HCT116 (cell line): ENCODE data around the gene TP53. TPM values are rescaled to one million over a fixed set of nuclear protein-coding genes. Genes with fewer than 3 reads are reported as not detected.
A peak's percentile ranks its signal among the peaks of the same experiment; 100 is the strongest.

Experiments
- ATAC-seq: fragments of 200-7000 bp; cut with Tn5 transposase; 2 replicates; pipeline ENCODE4 v1.9.1; 2020; ENCODE audit warnings: mild to moderate bottlenecking, moderate library complexity
- BruUV-seq: library from RNA; stranded (reverse); fragments of 400-500 nt; replicated peaks from 2 replicates; lab custom pipeline; 2021; lab: Mats Ljungman, UMichigan
- CTCF ChIA-PET: fragments of 300-600 bp; sonication (Branson Sonifier 250); formaldehyde crosslinking; loops from one replicate; lab custom pipeline; 2021; ENCODE audit warnings: antibody characterized with exemption; lab: Charles Lee
- POLR2A ChIA-PET: fragments of 300-600, 350-600 bp; sonication (Branson Sonifier 250); formaldehyde crosslinking; loops from one replicate; lab custom pipeline; 2021; ENCODE audit warnings: antibody characterized with exemption; lab: Charles Lee
- RAD21 ChIA-PET, 2 experiments: fragments of 300-600 bp; sonication (Branson Sonifier 250); formaldehyde crosslinking; loops; one replicate each; lab custom pipeline; 2023; ENCODE audit warnings: low total read pairs in 2 of 2; ENCODE audit not compliant: uncharacterized antibody in 2 of 2, unreplicated experiment in 2 of 2, low non-redundant PET in 1 of 2; lab: Charles Lee
- DNase-seq: peaks from one replicate; pipeline ENCODE4 v3.0.0-alpha.2; 2010; ENCODE audit warnings: low read depth, low spot score
- H2AFZ ChIP-seq: fragments of 200-600 bp; shearing (Covaris generic), sonication (generic); 2 replicates; pipeline ENCODE4 v1.6.1; 2017; ENCODE audit warnings: low read depth, mixed run types, mixed read lengths, antibody characterized with exemption, low read length; ENCODE audit not compliant: poor library complexity, severe bottlenecking
- H3K27ac ChIP-seq: 2 replicates; pipeline ENCODE4 v1.5.1; 2012; ENCODE audit warnings: low read depth, low read length
- H3K27me3 ChIP-seq: fragments of 200-600 bp; sonication (generic); 2 replicates; pipeline ENCODE4 v1.6.1; 2016; ENCODE audit warnings: mixed run types, low read length, mixed read lengths; ENCODE audit not compliant: insufficient read depth
- H3K36me3 ChIP-seq, 2 experiments: fragments of 200-500 bp in 1 of 2; fragments of 200-600 bp in 1 of 2; sonication (Bioruptor generic) in 1 of 2; sonication (generic) in 1 of 2; 2 replicates each; pipeline versions ENCODE4 v1.5.1 to v1.6.1; 2014 to 2016; ENCODE audit warnings: low read length in 2 of 2, inconsistent platforms in 1 of 2, mixed read lengths in 1 of 2, mixed run types in 1 of 2; ENCODE audit not compliant: insufficient read depth in 2 of 2, control insufficient read depth in 1 of 2
- H3K4me1 ChIP-seq, 2 experiments: fragments of 200-600 bp in 1 of 2; sonication (generic) in 1 of 2; 2 replicates each; pipeline versions ENCODE4 v1.5.1 to v1.6.1; 2012 to 2017; ENCODE audit warnings: low read length in 2 of 2, inconsistent platforms in 1 of 2, mild to moderate bottlenecking in 1 of 2, mixed read lengths in 1 of 2, mixed run types in 1 of 2, moderate library complexity in 1 of 2; ENCODE audit not compliant: insufficient read depth in 2 of 2, control insufficient read depth in 1 of 2
- H3K4me2 ChIP-seq: fragments of 200-600 bp; sonication (generic); 2 replicates; pipeline ENCODE4 v1.6.1; 2017; ENCODE audit warnings: mixed run types, low read length, mixed read lengths
- H3K4me3 ChIP-seq, 2 experiments: fragments of 200-600 bp in 1 of 2; sonication (generic) in 1 of 2; replicated peaks in 1 of 2; 2 replicates each; pipeline ENCODE4 v1.5.1; 2011 to 2016; ENCODE audit warnings: low read length in 2 of 2, control low read depth in 1 of 2, low read depth in 1 of 2, mild to moderate bottlenecking in 1 of 2, mixed read lengths in 1 of 2, mixed run types in 1 of 2
- H3K79me2 ChIP-seq: fragments of 200-600 bp; sonication (generic); 2 replicates; pipeline ENCODE4 v1.6.1; 2017; ENCODE audit warnings: mild to moderate bottlenecking, mixed run types, low read length, moderate library complexity, mixed read lengths; ENCODE audit not compliant: insufficient read depth
- H3K9ac ChIP-seq: fragments of 200-600 bp; sonication (generic); 2 replicates; pipeline ENCODE4 v1.6.1; 2016; ENCODE audit warnings: low read length, mixed read lengths
- H3K9me2 ChIP-seq: fragments of 200-600 bp; sonication (generic), shearing (Covaris generic); 2 replicates; pipeline ENCODE4 v1.6.1; 2017; ENCODE audit warnings: mixed run types, mild to moderate bottlenecking, moderate library complexity; ENCODE audit not compliant: insufficient read depth
- H3K9me3 ChIP-seq, 2 experiments: fragments of 200-500 bp in 1 of 2; fragments of 200-600 bp in 1 of 2; sonication (Bioruptor generic) in 1 of 2; sonication (generic) in 1 of 2; 2 replicates each; pipeline ENCODE4 v1.6.1; 2014 to 2017; ENCODE audit warnings: low read length in 2 of 2, mixed read lengths in 2 of 2, inconsistent platforms in 1 of 2, low read depth in 1 of 2, mild to moderate bottlenecking in 1 of 2, mixed run types in 1 of 2, moderate library complexity in 1 of 2; ENCODE audit not compliant: control insufficient read depth in 1 of 2, insufficient read depth in 1 of 2
- H4K20me1 ChIP-seq: fragments of 200-600 bp; sonication (generic), shearing (Covaris generic); 2 replicates; pipeline ENCODE4 v1.6.1; 2017; ENCODE audit warnings: mixed run types, mild to moderate bottlenecking, moderate library complexity; ENCODE audit not compliant: insufficient read depth
- ATF3 ChIP-seq: IDR thresholded peaks from 2 replicates; pipeline ENCODE4 v1.6.1; 2012
- CEBPB ChIP-seq: IDR thresholded peaks from 2 replicates; pipeline ENCODE4 v1.6.1; 2012; ENCODE audit warnings: low read depth
- CTCF ChIP-seq, 3 experiments: fragments of 200-600 bp in 1 of 3; sonication (generic) in 1 of 3; IDR thresholded peaks in 2 of 3; conservative IDR thresholded peaks in 1 of 3; 2 replicates each; pipeline ENCODE4 v1.5.1; 2012 to 2017; ENCODE audit warnings: low read depth in 2 of 3, low read length in 2 of 3, antibody characterized with exemption in 1 of 3, borderline replicate concordance in 1 of 3, control low read depth in 1 of 3, mild to moderate bottlenecking in 1 of 3, mixed read lengths in 1 of 3, mixed run types in 1 of 3, moderate library complexity in 1 of 3; ENCODE audit not compliant: insufficient read depth in 1 of 3
- EGR1 ChIP-seq: IDR thresholded peaks from 2 replicates; pipeline ENCODE4 v1.6.1; 2012; ENCODE audit warnings: low read depth
- EZH2 ChIP-seq: fragments of 200-600 bp; sonication (generic); IDR thresholded peaks from 2 replicates; pipeline ENCODE4 v1.6.1; 2017; ENCODE audit warnings: antibody characterized with exemption, mixed run types
- EZH2phosphoT487 ChIP-seq: fragments of 200-600 bp; IDR thresholded peaks from 2 replicates; pipeline ENCODE4 v1.6.1; 2018; ENCODE audit warnings: antibody characterized with exemption, borderline replicate concordance
- JUND ChIP-seq: IDR thresholded peaks from 2 replicates; pipeline ENCODE4 v1.6.1; 2012
- MAX ChIP-seq: IDR thresholded peaks from 2 replicates; pipeline ENCODE4 v1.6.1; 2012
- POLR2A ChIP-seq: IDR thresholded peaks from 2 replicates; pipeline ENCODE4 v1.7.0; 2011; ENCODE audit warnings: borderline replicate concordance; ENCODE audit not compliant: insufficient read depth, insufficient read length; ENCODE audit errors: extremely low read depth
- RAD21 ChIP-seq: IDR thresholded peaks from 2 replicates; pipeline ENCODE4 v1.6.1; 2012; ENCODE audit warnings: low read depth, mild to moderate bottlenecking
- SIN3A ChIP-seq: IDR thresholded peaks from 2 replicates; pipeline ENCODE4 v1.6.1; 2012; ENCODE audit warnings: low read depth
- SP1 ChIP-seq: IDR thresholded peaks from 2 replicates; pipeline ENCODE4 v1.6.1; 2012; ENCODE audit warnings: low read depth
- SRF ChIP-seq: IDR thresholded peaks from 2 replicates; pipeline ENCODE4 v1.6.1; 2012; ENCODE audit warnings: low read depth
- TCF7L2 ChIP-seq: IDR thresholded peaks from 2 replicates; pipeline ENCODE4 v1.7.0; 2011; ENCODE audit warnings: borderline replicate concordance, inconsistent platforms; ENCODE audit not compliant: insufficient read depth, insufficient read length; ENCODE audit errors: extremely low read depth
- YY1 ChIP-seq: IDR thresholded peaks from 2 replicates; pipeline ENCODE4 v1.6.1; 2011; ENCODE audit warnings: low read length, low read depth, moderate library complexity, mild to moderate bottlenecking; ENCODE audit not compliant: insufficient replicate concordance; ENCODE audit errors: extremely low read depth
- ZFX ChIP-seq: fragments of 450-650 bp; IDR thresholded peaks from 2 replicates; pipeline ENCODE4 v1.6.1; 2017
- intact Hi-C: fragments of 100-400 bp; cut with micrococcal nuclease; formaldehyde crosslinking; loops from 2 replicates; pipeline ENCODE4 v1.10.0; 2022
- total RNA-seq: library from RNA; stranded (reverse); gene quantifications from one replicate; pipeline ENCODE4 v1.2.1, GENCODE V29; 2021; ENCODE audit not compliant: unreplicated experiment

TP53 gene
- total RNA-seq, 1 experiment from 2014 or later = 110 TPM

GRCh38 chr17:7627250-7628121 is 59.8 kb downstream of the TP53 start, which contains the start of gene SAT2 (continued):
- TF ChIP-seq EZH2phosphoT487 (no peak), SRF (no peak), CEBPB (no peak), ZFX (peak; percentile 83; the same call in 1 of the 2 replicates), POLR2A (peak; percentile 34), MAX (no peak)

GRCh38 chr17:7626956-7627249 is 60.4 kb downstream of the TP53 start:
- H3K4me2 ChIP-seq = peak overlapping the region; percentile 80
- no peaks in the 10 kb centered on the region for H3K27me3 ChIP-seq
- peaks cover 5% of the 10 kb centered on the region; the same call in 1 of the 2 replicates for H3K79me2 ChIP-seq
- H3K27ac ChIP-seq = peak overlapping the region; percentile 66; the same call in 1 of the 2 replicates
- no TSS peak for BruUV-seq
- H3K9me2 ChIP-seq = no peaks in the 10 kb centered on the region
- CTCF ChIA-PET = interaction anchor here (2.0 to 2.5 kb wide), 2 partner anchors 12 to 61 kb away, joined by 8 to 15 read pairs; partner anchors contain the start of genes FXR2, TP53 and WRAP53
- H3K9ac ChIP-seq = peak overlapping the region; percentile 93
- ATAC-seq (peak; percentile 2; the same call in 1 of the 2 replicates), DNase-seq (no peak)
- H3K36me3 ChIP-seq = no peaks in the 10 kb centered on the region
- RAD21 ChIA-PET = no interaction called here
- peaks cover 4 to 13% of the 10 kb centered on the region in 2 experiments; a peak in 3 of 4 replicates for H3K4me1 ChIP-seq
- TF ChIP-seq EGR1 (no peak), RAD21 (no peak), CTCF (IDR thresholded peaks at IDR 0.05 in 2 of 3, conservative IDR thresholded peaks at IDR 0.05 in 1 of 3; ENCODE audit: borderline replicate concordance in 1 of 3, insufficient read depth in 1 of 3, low read depth in 2 of 3, low read length in 2 of 3) (no peak), ATF3 (no peak), JUND (no peak), YY1 (no peak), EZH2 (no peak), EZH2phosphoT487 (no peak), TCF7L2 (no peak), MAX (no peak), ZFX (no peak), CEBPB (no peak), SRF (no peak), SP1 (no peak), SIN3A (no peak)
- H2AFZ ChIP-seq = no peak overlapping the region
- intact Hi-C loops = no loop called here
- POLR2A ChIA-PET = interaction anchor here (0.5 to 2.2 kb wide), 7 partner anchors 9 to 361 kb away, joined by 3 to 24 read pairs (median 5); partner anchors contain the start of genes FXR2, TP53 and WRAP53
- no peaks in the 10 kb centered on the region for H3K9me3 ChIP-seq
- peak overlapping the region; percentile 85 for H3K4me3 ChIP-seq
- no peaks in the 10 kb centered on the region for H4K20me1 ChIP-seq
